Brain microvascular endothelial cell (primary cell): ENCODE data around the gene USP9X.

ENCODE experiments used
- DNase-seq: peaks from one replicate; pipeline ENCODE4 v3.0.0-alpha.2; 2020
- H3K27ac ChIP-seq: fragments of 250-450 bp; sonication (Bioruptor Pico); 2 replicates; pipeline ENCODE4 v1.5.1; 2020; ENCODE audit warnings: mild to moderate bottlenecking, moderate library complexity
- H3K27me3 ChIP-seq: fragments of 250-450 bp; sonication (Bioruptor Pico); replicated peaks from 2 replicates; pipeline ENCODE4 v1.5.1; 2020; ENCODE audit warnings: mild to moderate bottlenecking
- H3K36me3 ChIP-seq: fragments of 250-450 bp; sonication (Bioruptor Pico); replicated peaks from 2 replicates; pipeline ENCODE4 v1.5.1; 2020; ENCODE audit warnings: mild to moderate bottlenecking
- H3K4me3 ChIP-seq: 2 replicates; pipeline ENCODE4 v1.5.1; 2011; ENCODE audit warnings: low read depth, mild to moderate bottlenecking, control low read depth, low read length, moderate library complexity
- in situ Hi-C: cut with HindIII; loops from 2 replicates; pipeline ENCODE4 v1.10.0; 2017; ENCODE audit warnings: low sequenced_read_pairs, low pct_ligation_motif_present
- TF ChIP-seq, protein P1 (sequence below): IDR thresholded peaks from 2 replicates; pipeline ENCODE4 v1.5.1; 2011; ENCODE audit warnings: low read depth, mild to moderate bottlenecking, moderate library complexity, low read length, control low read depth, inconsistent platforms; ENCODE audit errors: missing control alignments

USP9X gene, protein sequence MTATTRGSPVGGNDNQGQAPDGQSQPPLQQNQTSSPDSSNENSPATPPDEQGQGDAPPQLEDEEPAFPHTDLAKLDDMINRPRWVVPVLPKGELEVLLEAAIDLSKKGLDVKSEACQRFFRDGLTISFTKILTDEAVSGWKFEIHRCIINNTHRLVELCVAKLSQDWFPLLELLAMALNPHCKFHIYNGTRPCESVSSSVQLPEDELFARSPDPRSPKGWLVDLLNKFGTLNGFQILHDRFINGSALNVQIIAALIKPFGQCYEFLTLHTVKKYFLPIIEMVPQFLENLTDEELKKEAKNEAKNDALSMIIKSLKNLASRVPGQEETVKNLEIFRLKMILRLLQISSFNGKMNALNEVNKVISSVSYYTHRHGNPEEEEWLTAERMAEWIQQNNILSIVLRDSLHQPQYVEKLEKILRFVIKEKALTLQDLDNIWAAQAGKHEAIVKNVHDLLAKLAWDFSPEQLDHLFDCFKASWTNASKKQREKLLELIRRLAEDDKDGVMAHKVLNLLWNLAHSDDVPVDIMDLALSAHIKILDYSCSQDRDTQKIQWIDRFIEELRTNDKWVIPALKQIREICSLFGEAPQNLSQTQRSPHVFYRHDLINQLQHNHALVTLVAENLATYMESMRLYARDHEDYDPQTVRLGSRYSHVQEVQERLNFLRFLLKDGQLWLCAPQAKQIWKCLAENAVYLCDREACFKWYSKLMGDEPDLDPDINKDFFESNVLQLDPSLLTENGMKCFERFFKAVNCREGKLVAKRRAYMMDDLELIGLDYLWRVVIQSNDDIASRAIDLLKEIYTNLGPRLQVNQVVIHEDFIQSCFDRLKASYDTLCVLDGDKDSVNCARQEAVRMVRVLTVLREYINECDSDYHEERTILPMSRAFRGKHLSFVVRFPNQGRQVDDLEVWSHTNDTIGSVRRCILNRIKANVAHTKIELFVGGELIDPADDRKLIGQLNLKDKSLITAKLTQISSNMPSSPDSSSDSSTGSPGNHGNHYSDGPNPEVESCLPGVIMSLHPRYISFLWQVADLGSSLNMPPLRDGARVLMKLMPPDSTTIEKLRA (N-terminal part only)

DNA sequence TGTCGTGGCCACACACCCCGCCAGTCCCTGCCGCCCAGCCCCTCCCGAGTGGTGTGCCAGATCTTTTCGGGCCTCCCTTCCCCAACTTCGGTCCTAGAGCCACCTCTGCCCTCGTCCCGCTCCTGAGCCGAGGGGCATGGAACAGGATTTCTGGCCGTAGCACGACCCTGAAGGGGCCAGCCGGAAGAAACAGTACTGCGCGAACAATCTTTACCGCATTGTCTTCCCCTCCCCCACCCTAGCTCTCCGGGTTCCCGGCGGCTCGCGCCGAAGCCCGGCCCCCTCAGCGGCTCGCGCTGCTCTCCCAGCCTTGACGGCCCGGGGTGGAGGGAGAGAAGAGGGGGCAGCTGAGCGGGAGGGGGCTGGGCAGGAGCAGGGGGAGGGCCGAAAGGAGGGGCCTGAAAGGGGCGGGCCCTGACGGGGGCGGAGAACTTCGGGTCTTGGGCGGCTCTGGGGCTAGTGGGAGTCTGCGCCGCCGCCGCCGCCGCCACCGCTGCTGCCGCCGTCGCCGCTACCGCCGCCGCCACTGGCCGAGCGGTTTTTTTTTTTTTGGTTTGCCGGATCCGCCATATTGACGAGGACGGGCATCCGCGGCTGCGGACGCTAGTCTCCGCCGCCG, at the start of gene USP9X:
USP9X (plus strand) TSS at position 553 of the 619 bp plus-strand sequence. CDS start 38,184 bp downstream, outside the sequence.
- TF ChIP-seq, protein P1, sequence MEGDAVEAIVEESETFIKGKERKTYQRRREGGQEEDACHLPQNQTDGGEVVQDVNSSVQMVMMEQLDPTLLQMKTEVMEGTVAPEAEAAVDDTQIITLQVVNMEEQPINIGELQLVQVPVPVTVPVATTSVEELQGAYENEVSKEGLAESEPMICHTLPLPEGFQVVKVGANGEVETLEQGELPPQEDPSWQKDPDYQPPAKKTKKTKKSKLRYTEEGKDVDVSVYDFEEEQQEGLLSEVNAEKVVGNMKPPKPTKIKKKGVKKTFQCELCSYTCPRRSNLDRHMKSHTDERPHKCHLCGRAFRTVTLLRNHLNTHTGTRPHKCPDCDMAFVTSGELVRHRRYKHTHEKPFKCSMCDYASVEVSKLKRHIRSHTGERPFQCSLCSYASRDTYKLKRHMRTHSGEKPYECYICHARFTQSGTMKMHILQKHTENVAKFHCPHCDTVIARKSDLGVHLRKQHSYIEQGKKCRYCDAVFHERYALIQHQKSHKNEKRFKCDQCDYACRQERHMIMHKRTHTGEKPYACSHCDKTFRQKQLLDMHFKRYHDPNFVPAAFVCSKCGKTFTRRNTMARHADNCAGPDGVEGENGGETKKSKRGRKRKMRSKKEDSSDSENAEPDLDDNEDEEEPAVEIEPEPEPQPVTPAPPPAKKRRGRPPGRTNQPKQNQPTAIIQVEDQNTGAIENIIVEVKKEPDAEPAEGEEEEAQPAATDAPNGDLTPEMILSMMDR: no peak
- no peaks in the 10 kb centered on the region for H3K27me3 ChIP-seq
- no peaks in the 10 kb centered on the region for H3K36me3 ChIP-seq
- peak within 1 kb of the TSS; percentile 100 for H3K27ac ChIP-seq
- DNase-seq: peak; percentile 79
- in situ Hi-C loops: no loop called here
- peak within 1 kb of the TSS; percentile 93 for H3K4me3 ChIP-seq

DNA sequence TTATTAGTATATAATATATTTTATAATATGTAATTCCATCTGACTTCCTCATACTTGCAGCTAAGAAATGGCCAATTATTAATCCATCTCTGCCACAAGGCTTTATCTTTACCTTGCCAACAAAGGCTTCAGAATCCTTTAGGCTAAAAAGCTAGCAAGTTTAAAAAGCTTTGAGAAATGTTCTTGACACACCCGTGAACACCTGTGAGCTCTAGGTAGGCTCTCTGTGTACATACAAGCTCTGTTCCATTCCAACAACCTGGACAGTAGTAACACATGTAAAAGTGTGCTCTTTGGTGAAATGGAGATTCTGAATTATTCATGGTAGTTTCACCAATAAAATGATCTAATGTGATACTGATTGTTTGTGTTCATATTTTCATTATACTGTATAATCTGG, 49.7 kb upstream of the USP9X start:
- Histone ChIP-seq H3K36me3 (no peaks in the 10 kb centered on the region), H3K4me3 (no peak overlapping the region), H3K27me3 (no peaks in the 10 kb centered on the region), H3K27ac (no peak overlapping the region)
- in situ Hi-C loops: no loop called here
- no peak for DNase-seq
- TF ChIP-seq, protein P1: no peak

DNA sequence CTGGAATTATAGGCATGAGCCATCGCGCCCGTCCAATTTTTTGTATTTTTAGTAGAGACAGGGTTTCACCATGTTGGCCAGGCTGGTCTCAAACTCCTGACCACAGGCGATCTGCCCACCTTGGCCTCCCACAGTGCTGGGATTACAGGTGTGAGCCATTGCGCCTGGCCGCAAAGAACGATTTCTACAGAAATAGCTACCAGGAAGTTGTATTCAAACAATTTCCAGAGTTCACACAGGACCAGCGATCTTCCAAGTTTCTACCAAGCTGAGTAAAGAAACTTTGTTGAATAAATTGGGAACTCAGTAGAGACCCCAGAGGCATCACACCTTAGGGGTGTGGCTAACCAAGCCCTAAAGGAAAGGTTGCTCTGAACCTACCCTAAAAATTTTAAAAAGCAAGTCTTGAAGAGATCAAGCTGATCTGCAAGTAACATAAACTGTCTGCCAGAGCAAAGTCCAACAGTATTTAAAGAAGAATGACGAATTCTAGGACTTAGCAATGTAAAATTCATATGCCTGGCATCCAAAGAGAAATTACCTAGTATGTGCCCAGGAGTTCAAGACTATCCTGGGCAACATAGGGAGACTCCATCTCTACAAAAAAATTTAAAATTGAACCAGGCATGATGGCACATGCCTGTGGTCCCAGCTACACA, 48.4 kb upstream of the USP9X start:
- Histone ChIP-seq H3K36me3 (no peaks in the 10 kb centered on the region), H3K4me3 (no peak overlapping the region), H3K27ac (no peak overlapping the region), H3K27me3 (no peaks in the 10 kb centered on the region)
- DNase-seq: no peak
- in situ Hi-C loops: no loop called here
- TF ChIP-seq, protein P1: no peak

DNA sequence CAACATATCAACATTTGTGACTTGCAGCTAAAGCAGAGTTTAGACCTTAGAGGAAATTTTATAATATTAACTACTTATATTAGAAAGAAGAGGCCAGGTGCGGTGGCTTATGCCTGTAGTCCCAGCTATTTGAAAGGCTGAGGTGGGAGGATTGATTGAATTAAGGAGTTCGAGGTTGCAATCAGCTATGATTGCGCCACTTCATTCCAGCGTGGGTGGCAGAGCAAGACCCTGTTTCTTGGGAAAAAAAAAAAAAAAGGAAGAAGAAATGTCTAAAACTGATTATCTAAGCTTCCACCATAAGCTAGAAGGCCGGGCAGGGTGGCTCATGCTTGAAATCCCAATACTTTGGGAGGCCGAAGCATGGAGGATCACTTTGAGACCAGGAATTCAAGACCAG, 42.0 kb upstream of the USP9X start:
- in situ Hi-C loops: no loop called here
- no peaks in the 10 kb centered on the region for H3K36me3 ChIP-seq
- no peaks in the 10 kb centered on the region for H3K27me3 ChIP-seq
- H3K4me3 ChIP-seq: no peak overlapping the region
- H3K27ac ChIP-seq: no peak overlapping the region
- no peak for DNase-seq
- TF ChIP-seq, protein P1: no peak

DNA sequence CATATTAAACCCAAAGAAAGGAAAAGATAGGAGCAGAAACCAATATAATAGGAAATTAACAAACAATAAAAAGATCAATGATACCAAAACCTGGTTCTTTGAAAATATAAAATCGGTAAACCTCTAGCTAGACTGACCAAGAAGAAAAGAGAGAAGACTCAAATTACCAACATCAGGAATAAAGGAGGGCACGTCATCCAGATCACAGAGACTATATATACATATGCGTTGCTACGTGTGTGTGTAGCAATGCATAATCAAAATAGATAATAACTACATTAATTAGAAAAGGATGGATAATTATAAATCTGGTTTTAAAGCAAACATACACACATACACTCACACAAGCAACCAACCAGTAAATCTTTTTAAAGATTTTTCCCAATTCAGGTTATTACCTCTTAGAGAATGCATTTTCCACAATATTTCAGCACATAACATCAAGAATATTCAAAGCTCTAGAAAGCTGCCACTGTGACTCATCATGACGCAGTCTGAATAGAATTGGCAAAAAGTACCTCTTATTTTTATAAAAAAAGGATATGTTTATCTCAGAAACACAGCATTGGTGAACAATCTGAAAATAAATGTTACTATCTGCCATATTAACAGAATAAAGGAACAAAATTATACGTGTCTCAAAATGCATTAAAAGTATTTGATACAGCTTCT, 41.4 kb upstream of the USP9X start:
- Histone ChIP-seq H3K4me3 (no peak overlapping the region), H3K36me3 (no peaks in the 10 kb centered on the region), H3K27ac (no peak overlapping the region), H3K27me3 (no peaks in the 10 kb centered on the region)
- in situ Hi-C loops: no loop called here
- TF ChIP-seq, protein P1: no peak
- DNase-seq: peak; percentile 57
